Gastroesophageal sphincter (tissue), 4 donors: ENCODE data around the gene C12orf56. TPM values are rescaled to one million over a fixed set of nuclear protein-coding genes. Genes with fewer than 3 reads are reported as not detected.

Source experiments
- ATAC-seq: fragments of 150-250 bp; one replicate; pipeline ENCODE4 v1.9.1; 2016; ENCODE audit warnings: mild to moderate bottlenecking, moderate library complexity
- H3K27ac ChIP-seq, 4 donors: fragments of 200-600 bp; sonication (generic) in 3 of 4; 1 replicate in 3 of 4; 2 replicates in 1 of 4; pipeline ENCODE4 v1.5.1; 2016 to 2019
- H3K27me3 ChIP-seq: fragments of 200-600 bp; sonication (generic); one replicate; pipeline ENCODE4 v1.5.1; 2019
- H3K36me3 ChIP-seq, 2 donors: fragments of 200-600 bp; sonication (generic); one replicate each; pipeline ENCODE4 v1.5.1; 2019; ENCODE audit warnings: control low read depth in 1 of 2
- H3K4me1 ChIP-seq, 3 donors: fragments of 200-600 bp; sonication (generic); 1 replicate in 2 of 3; 2 replicates in 1 of 3; pipeline ENCODE4 v1.5.1; 2016 to 2019; ENCODE audit warnings: control low read depth in 2 of 3
- H3K4me3 ChIP-seq, 2 donors: fragments of 200-600 bp; sonication (generic); one replicate each; pipeline ENCODE4 v1.5.1; 2019; ENCODE audit warnings: mild to moderate bottlenecking in 1 of 2, moderate library complexity in 1 of 2
- H3K9me3 ChIP-seq, 3 donors: fragments of 200-600 bp; sonication (generic); one replicate each; pipeline ENCODE4 v1.5.1; 2017 to 2019; ENCODE audit warnings: control low read depth in 2 of 3
- EP300 ChIP-seq: sonication (generic); formaldehyde crosslinking; IDR thresholded peaks from one replicate; pipeline ENCODE4 v1.6.1; 2017; ENCODE audit warnings: antibody characterized with exemption, mild to moderate bottlenecking
- POLR2A ChIP-seq, 2 donors: fragments of 450-650 bp; IDR thresholded peaks; one replicate each; pipeline ENCODE4 v1.6.1; 2017; ENCODE audit warnings: antibody characterized with exemption in 2 of 2, mild to moderate bottlenecking in 2 of 2, moderate library complexity in 1 of 2
- POLR2AphosphoS5 ChIP-seq: sonication (generic); formaldehyde crosslinking; IDR thresholded peaks from one replicate; pipeline ENCODE4 v1.6.1; 2017; ENCODE audit warnings: antibody characterized with exemption
- WGBS, 2 donors: methylation state at CpG; one replicate each; pipeline ENCODE4 v1.1.5; 2018; ENCODE audit warnings: low coverage in 1 of 2; 5-methylcytosine and 5-hydroxymethylcytosine counted together
- total RNA-seq, 4 donors: library from RNA; depleted of rRNA; stranded (reverse); fragments of >200 nt; gene quantifications; one replicate each; pipeline ENCODE4 v1.1.0, GENCODE V29; 2016
- TF ChIP-seq, protein P1 (sequence below), 4 experiments: fragments of 200-600 bp in 2 of 4; fragments of 450-650 bp in 2 of 4; sonication (generic) in 1 of 4; IDR thresholded peaks; one replicate each; pipeline ENCODE4 v1.5.1; 2017 to 2019; ENCODE audit warnings: antibody characterized with exemption in 4 of 4, mild to moderate bottlenecking in 2 of 4, moderate library complexity in 2 of 4

The C12orf56 gene
- total RNA-seq, 4 donors from 2014 or later, result not detected

DNA sequence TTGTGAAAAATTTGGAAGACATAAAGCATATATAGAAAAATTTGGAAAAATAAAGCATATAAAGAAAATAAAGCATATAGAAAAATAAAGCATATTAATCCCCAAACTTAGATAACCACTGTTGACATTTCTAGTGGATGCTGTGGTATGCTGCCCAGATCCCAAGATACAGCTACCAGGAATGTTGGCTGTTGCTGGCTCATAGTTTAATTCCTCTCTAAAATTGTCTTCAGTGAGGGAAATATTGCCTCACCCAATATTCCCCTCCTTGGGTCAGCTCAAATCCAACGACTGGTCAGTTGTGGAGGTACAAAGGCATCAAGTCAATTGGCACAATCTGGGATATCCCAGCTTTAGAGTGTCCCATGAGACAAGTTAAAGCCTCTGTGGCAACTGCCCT lies 158.4 kb downstream of the C12orf56 start:
- no peak overlapping the region for H3K27ac ChIP-seq
- ATAC-seq, result no peak
- no peaks in the 10 kb centered on the region for H3K4me1 ChIP-seq
- no peaks in the 10 kb centered on the region for H3K9me3 ChIP-seq
- H3K36me3 ChIP-seq, result no peaks in the 10 kb centered on the region
- H3K4me3 ChIP-seq, result no peak overlapping the region
- TF ChIP-seq POLR2A (IDR thresholded peaks at IDR 0.05) (no peak), EP300 (no peak), POLR2AphosphoS5 (no peak)
- TF ChIP-seq, protein P1, sequence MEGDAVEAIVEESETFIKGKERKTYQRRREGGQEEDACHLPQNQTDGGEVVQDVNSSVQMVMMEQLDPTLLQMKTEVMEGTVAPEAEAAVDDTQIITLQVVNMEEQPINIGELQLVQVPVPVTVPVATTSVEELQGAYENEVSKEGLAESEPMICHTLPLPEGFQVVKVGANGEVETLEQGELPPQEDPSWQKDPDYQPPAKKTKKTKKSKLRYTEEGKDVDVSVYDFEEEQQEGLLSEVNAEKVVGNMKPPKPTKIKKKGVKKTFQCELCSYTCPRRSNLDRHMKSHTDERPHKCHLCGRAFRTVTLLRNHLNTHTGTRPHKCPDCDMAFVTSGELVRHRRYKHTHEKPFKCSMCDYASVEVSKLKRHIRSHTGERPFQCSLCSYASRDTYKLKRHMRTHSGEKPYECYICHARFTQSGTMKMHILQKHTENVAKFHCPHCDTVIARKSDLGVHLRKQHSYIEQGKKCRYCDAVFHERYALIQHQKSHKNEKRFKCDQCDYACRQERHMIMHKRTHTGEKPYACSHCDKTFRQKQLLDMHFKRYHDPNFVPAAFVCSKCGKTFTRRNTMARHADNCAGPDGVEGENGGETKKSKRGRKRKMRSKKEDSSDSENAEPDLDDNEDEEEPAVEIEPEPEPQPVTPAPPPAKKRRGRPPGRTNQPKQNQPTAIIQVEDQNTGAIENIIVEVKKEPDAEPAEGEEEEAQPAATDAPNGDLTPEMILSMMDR (IDR thresholded peaks at IDR 0.05), result no peak
- WGBS, 2 donors, result 89% methylated on average over 1 of the region's 1 CpG; no CpG with 5 or more reads in 1 of the 2 donors
- no peaks in the 10 kb centered on the region for H3K27me3 ChIP-seq

DNA sequence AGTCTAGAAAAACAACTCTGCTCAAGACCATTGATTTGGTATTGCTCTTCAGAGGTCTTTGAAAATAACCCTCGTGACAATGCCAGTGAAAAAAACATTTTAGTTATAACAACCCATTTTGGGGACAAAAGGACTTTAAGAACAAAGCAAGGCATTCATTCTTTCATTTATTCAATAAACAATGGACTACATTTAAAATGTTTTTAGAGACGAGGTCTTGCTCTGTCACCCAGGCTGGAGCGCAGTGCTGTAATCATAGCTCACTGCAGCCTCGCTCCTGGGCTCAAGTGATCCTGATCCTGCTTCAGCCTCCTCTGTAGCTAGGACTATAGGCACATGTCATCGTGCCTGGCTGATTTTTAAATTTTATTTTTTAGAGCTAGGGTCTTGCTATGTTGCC lies 160.8 kb downstream of the C12orf56 start:
- H3K36me3 ChIP-seq, result no peaks in the 10 kb centered on the region
- no peak for ATAC-seq
- TF ChIP-seq POLR2A (IDR thresholded peaks at IDR 0.05) (no peak), POLR2AphosphoS5 (no peak), EP300 (no peak)
- TF ChIP-seq, protein P1 (IDR thresholded peaks at IDR 0.05), result no peak
- no peaks in the 10 kb centered on the region for H3K27me3 ChIP-seq
- no peaks in the 10 kb centered on the region for H3K4me1 ChIP-seq
- no peak overlapping the region for H3K4me3 ChIP-seq
- WGBS, 2 donors, result 73 to 82% methylated on average over 5 of the region's 5 CpGs
- H3K27ac ChIP-seq, result no peak overlapping the region
- no peaks in the 10 kb centered on the region for H3K9me3 ChIP-seq

DNA sequence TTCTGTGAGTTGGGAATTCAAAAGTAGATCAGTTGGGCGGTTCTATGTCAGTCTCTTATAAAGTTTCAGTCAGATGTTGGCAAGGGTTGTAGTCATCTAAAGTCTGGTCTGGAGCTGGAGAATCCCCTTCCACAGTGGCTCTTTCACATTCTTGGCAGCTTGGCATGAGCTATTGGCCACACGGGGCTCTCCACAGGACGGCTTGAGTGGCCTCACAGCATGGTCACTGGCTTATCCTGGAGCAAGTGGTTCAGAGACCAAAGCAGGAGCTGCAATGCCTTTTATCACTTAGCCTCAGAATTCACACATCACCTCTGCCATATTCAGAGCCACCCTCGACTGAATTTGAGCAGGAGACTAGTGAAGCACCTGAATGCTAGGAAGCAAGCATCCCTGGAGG lies 161.3 kb downstream of the C12orf56 start:
- WGBS, 2 donors, result 39 to 51% methylated on average over 2 to 3 of the region's 4 CpGs
- Histone ChIP-seq H3K27me3 (no peaks in the 10 kb centered on the region), H3K9me3 (no peaks in the 10 kb centered on the region), H3K36me3 (no peaks in the 10 kb centered on the region), H3K4me3 (no peak overlapping the region), H3K27ac (no peak overlapping the region), H3K4me1 (no peaks in the 10 kb centered on the region)
- no peak for ATAC-seq
- TF ChIP-seq POLR2AphosphoS5 (no peak), POLR2A (IDR thresholded peaks at IDR 0.05) (no peak), EP300 (no peak)
- TF ChIP-seq, protein P1 (IDR thresholded peaks at IDR 0.05), result no peak

DNA sequence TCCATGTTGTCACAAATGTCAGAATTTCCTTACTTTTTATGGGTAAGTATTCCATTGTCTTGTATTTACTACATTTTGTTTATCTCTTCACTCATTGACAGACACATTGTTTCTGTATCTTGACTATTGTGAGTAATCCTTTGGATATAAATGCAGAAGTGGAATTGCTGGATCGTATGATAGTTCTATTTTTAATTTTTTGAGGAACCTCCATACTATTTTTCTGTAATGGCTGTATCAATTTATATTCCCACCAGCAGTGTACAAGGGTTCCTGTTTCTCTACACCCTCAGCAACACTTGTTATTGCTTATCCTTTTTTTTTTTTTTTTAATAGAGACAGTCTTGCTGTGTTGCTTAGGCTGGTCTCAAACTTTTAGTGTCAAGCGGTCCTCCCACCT lies 164.9 kb downstream of the C12orf56 start:
- 5 to 63% methylated on average over 2 of the region's 2 CpGs for whole genome bisulfite sequencing, 2 donors
- TF ChIP-seq, protein P1 (IDR thresholded peaks at IDR 0.05), result no peak
- TF ChIP-seq EP300, result no peak
- no peak for TF ChIP-seq POLR2AphosphoS5
- no peak for TF ChIP-seq POLR2A (IDR thresholded peaks at IDR 0.05)
- H3K27ac ChIP-seq, result no peak overlapping the region

DNA sequence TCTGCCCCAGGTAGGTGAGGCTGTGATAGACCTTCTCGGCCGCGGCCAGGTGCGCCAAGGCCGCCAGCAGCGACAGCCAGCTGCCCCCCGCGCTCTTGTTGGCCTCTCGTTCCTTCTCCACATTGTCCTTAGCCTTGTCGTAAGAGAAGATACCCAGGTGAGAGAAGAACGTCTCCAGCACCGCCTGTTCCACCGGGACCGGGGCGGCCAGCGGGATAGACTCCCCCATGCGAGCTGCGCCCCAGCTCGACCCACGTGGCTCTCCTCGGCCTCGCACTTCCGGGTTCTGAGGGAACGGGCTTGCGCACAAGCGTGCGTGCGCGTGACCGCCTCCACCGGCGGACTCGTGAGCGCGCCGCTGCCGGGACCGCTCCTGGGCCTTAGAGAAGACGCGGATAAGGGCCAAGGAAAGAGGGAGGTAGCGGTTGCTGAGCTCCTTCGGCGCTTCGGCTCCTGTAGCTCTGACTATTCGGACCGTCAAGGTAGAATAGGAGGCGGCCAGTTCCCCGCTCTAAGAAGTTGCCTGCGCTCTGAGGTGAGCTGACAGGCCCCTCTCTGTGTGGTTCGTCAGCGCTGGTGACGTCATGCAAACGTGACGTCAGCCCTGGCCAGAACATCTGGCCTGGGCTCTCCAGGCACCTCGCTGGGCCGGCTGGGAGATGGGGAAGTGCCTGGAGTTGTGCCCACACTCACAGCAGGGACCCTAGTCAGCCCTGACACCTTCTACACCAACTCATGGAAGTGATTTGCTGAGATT lies 168.4 kb downstream of the C12orf56 start, which contains the start of gene KICS2:
TSS of gene KICS2 (minus strand) at position 288 of the 757 bp plus-strand sequence. CDS start at position 229, 59 bp downstream.
- Histone ChIP-seq H3K9me3 (no peaks in the 10 kb centered on the region), H3K4me1 (peaks cover 0 to 11% (median 5%) of the 10 kb centered on the region in 3 donors), H3K36me3 (no peaks in the 10 kb centered on the region), H3K27me3 (no peaks in the 10 kb centered on the region), H3K4me3 (peak within 1 kb of the TSS; percentile 64 to 90), H3K27ac (peak within 1 kb of the TSS; percentile 77 to 97 (median 90))
- peak; percentile 98 for ATAC-seq
- no CpG with 5 or more reads among the region's 56 CpGs for WGBS, 2 donors
- TF ChIP-seq POLR2AphosphoS5 (peak; percentile 98), POLR2A (IDR thresholded peaks at IDR 0.05) (peak; percentile 88 to 90), EP300 (no peak)
- TF ChIP-seq, protein P1 (IDR thresholded peaks at IDR 0.05), result peak in 1 of 4 experiments; percentile 23

More for the DNA sequence above, 164.9 kb downstream of the C12orf56 start:
- Histone ChIP-seq H3K9me3 (no peaks in the 10 kb centered on the region), H3K4me3 (no peak overlapping the region), H3K36me3 (no peaks in the 10 kb centered on the region), H3K4me1 (peaks cover 0 to 10% (median 5%) of the 10 kb centered on the region in 3 donors), H3K27me3 (no peaks in the 10 kb centered on the region)
- no peak for ATAC-seq
